GM20000 (cell line): ENCODE measurements around the gene RNF214.

Experiments used
- DNase-seq: peaks from one replicate; pipeline ENCODE4 v3.0.0; 2012; ENCODE audit warnings: low spot score
- TF ChIP-seq, protein P1 (sequence below): IDR thresholded peaks from 2 replicates; pipeline ENCODE4 v1.5.1; 2012; ENCODE audit warnings: mild to moderate bottlenecking, control low read depth; ENCODE audit errors: extremely low read depth, missing control alignments

Gene RNF214

GRCh38 chr11:117226388-117227385, 5.8 kb upstream of the RNF214 start:
- DNase-seq, result peak; percentile 79
- TF ChIP-seq, protein P1, sequence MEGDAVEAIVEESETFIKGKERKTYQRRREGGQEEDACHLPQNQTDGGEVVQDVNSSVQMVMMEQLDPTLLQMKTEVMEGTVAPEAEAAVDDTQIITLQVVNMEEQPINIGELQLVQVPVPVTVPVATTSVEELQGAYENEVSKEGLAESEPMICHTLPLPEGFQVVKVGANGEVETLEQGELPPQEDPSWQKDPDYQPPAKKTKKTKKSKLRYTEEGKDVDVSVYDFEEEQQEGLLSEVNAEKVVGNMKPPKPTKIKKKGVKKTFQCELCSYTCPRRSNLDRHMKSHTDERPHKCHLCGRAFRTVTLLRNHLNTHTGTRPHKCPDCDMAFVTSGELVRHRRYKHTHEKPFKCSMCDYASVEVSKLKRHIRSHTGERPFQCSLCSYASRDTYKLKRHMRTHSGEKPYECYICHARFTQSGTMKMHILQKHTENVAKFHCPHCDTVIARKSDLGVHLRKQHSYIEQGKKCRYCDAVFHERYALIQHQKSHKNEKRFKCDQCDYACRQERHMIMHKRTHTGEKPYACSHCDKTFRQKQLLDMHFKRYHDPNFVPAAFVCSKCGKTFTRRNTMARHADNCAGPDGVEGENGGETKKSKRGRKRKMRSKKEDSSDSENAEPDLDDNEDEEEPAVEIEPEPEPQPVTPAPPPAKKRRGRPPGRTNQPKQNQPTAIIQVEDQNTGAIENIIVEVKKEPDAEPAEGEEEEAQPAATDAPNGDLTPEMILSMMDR, result peak; percentile 54

DNA sequence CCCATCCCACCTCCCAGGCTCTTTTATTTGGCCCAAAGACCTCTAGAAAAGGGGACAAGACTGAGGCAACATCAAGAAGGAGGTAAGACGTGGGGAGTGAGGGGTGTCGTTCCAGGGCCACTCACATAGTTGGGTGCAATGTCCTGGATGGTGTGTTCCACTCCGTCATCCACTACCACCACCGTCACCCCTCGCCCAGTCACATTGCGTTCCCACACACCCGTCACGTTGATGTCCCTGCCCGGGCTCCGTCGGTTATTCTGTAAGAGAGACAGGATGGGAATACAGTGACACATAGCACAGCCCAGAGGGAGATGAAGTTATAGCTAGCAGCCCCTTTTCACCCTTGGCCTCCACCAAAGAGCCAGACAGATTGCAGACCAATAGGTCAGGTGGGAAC, 4.4 kb upstream of the RNF214 start:
- TF ChIP-seq, protein P1, result no peak
- DNase-seq, result no peak

- no peak for DNase-seq
Measured at GRCh38 chr11:117229411-117229810, 3.1 kb upstream of the RNF214 start.

DNA sequence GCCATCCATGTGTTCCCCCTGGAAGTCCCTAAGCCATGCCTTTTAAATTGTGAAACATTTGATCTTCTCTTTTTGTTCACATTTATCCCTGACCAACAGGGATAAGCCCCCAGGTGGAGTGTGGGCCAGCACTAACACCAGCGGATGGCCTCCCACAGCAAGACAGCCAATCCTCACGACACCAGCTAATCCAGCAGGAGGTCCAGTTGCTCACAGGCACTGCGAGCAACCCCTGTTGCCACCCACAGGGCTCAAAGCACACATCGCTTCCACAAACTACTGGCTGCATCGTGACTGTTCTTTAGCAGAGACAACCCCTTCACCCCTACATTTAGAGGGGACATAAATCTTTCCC, 2.6 kb upstream of the RNF214 start:
- no peak for DNase-seq
- TF ChIP-seq, protein P1, result no peak

More at GRCh38 chr11:117229411-117229810, 3.1 kb upstream of the RNF214 start:
- TF ChIP-seq, protein P1, result no peak

DNA sequence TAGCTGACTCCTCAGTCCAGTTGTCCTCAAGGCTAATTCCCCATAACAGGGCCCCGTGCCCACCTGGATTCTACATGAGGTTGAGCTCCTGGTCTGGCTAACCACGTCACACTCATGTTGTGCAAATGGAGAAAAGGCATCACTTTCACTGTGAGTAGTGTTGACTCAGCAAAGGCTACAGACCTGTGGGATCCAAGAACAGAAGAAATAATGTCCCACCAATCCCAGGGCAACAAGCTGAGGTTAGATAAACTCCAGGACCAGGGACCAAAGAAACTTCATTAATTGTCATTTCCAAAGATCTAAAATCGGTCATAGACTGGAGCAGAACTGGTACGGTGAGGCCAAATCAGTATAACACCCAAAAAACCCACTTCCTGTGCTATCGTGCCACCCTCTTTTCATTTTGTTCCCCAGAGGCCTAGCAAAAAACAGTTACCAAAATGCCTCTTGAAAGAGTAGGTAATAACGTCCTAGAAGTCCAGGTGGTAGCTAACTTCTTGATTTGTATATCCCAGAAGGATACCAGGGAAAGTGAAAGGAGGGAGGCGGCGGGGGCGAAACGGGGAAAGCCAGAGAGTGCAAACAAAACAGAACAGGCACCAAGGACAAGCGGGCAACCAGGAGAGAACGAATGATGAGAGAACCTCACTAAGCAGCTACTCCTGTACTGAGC, 2.0 kb upstream of the RNF214 start:
- peak; percentile 37 for DNase-seq
- TF ChIP-seq, protein P1, result no peak

GRCh38 chr11:117230999-117231841, 1.3 kb upstream of the RNF214 start:
- TF ChIP-seq, protein P1, result no peak
- DNase-seq, result no peak
